HG02571 (cell line): ENCODE data around the gene EQTN.
"Not testable (repeated sequence)": the region's sequence is repeated elsewhere in the genome, so short reads cannot be mapped to it uniquely, and the experiment has no call there.

Source experiments
- ATAC-seq: cut with Tn5 transposase; IDR thresholded peaks from one replicate; pipeline ENCODE4 v1.9.1; 2021; ENCODE audit warnings: mild to moderate bottlenecking, moderate library complexity; ENCODE audit not compliant: unreplicated experiment

The EQTN gene

DNA sequence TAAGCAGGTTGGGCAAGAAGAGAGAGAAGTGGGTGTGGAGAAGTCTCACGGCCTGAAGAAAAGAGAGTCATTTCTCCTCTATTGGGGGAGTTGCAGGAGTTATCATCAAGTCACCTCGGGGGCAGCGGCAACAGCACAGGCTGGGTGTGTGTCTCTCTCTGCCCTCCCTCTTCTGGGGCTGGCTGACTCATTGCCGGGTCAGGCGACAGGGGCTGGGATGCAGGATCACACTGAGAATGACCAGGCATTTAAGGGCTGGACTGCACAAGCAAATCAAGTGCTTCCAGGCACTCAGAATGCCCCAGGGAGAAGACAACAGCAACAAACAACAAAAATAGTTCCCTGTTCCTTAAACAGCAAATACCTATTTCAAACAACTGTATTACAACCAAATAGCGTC lies 6.3 kb upstream of the EQTN start:
- no peak for ATAC-seq

DNA sequence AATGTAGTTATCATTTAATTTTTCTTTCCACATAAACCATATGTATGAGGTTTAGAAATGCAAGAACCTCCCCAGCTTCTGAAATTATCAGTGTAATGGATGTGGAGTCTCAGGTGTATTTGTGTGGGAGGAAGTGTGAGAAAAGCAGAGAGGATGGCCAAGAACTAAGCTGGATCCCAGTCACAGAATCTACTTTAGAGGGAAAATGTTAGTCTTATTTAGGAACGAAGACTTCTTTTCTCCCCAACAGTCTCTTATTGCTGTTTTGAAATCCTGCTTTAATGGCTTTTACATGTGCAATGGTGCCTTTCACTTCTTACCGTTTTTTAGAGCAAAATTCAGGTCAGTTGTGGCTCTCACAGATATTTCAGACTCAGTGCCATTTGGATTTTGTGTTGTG lies 3.0 kb downstream of the EQTN start:
- ATAC-seq = no peak

- no peak for ATAC-seq
Observed at GRCh38 chr9:27292659-27293405, 4.1 kb downstream of the EQTN start.

DNA sequence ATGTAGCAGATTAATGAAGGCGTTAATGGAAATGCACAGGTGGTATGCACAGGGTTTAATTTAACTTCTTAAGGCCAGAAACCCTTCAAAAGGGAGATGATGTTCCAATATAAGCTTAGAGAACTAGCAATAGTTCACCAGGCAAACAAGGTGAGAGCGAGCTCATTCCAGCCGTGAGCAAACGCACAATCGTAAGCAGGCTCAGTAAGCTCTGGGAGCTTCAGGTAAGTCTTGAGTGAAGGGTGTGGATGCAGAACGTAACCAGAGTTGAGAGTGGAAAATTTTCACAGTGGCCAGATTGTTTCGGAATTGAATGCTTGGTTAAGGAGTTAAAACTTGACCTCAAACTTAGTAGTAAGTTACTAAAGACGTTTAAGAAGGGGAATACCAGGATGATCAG lies 5.7 kb downstream of the EQTN start:
- no peak for ATAC-seq

GRCh38 chr9:27282269-27282668 lies 14.7 kb downstream of the EQTN start:
- no peak for ATAC-seq

- ATAC-seq = no peak
Observed at GRCh38 chr9:27280860-27281259, 16.1 kb downstream of the EQTN start.

DNA sequence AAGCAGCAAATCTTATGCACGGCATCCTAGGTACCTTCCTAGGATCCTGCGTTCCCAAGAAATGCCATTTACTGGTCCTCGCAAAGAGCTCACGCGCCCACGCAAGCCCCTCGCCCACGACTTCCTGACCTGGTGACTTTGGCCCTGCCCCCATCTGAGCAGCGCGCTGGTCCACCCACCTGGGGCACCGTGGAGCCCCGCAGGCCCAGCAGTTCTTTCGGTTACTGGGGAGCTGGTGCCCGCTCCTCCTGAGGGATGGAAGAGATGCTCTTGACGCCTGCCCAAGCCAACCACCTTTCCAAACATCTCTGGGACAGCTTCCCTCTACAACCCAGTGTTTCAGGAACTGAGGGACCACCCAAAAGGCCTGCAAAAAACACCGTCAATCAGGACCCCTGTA lies 16.7 kb downstream of the EQTN start:
- no peak for ATAC-seq

DNA sequence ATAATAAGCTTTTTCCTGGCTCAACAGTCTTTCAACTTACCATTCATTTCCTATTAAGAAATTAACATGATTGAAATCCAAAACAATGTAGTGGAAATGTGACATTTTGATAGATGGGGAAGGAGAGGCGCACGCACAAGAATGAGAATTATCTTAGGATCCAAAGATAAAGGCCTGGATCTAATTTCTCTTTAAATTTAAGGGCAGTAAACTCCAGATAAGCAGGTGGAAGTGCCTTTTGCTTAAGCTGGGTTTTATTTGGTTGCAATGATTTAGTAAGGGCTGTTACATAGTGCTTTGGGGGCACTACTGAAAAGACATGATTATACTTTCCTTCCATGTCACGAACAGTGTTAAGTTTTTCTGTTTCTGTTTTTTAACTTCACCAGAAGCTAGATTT lies 17.3 kb downstream of the EQTN start:
- ATAC-seq = no peak

- no peak for ATAC-seq
Observed at GRCh38 chr9:27278374-27278773, 18.6 kb downstream of the EQTN start.

DNA sequence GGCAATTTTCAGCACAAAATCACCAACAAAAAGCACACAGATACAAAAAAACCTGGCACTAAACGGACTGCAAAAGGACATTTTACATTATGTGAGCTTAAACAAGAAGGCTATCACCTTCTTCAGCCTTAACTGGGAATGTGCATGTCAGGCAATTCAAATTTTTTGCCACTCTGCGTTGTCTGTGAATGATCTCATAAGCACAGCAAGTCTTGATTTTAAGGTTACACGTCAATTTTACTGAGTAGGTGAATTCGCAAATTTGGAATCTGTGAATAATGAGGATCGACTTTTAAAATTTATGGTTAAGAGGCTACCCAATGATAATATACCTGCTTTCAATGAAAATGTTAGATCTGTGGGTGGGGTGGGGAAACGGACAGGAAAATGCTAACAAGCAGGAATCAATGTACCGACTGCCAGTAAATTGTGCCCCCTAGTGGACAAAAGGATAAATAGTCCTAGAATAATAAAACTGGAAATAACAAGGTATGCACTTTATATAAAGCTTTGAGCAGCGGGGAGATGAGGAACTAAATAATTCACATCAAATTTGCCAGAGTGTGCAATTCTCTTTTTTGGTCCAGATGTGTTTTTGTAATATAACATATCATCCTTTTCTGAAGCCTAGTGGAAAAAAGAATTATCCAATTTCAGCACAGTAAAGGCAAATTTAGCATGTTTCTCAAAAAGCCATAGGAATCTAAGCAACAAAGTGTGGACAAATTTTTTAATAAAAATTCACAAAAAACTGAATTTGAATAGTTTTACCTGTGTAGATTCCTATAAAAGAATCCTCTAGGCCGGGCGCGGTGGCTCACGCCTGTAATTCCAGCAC lies 20.5 kb downstream of the EQTN start:
- ATAC-seq = no peak

DNA sequence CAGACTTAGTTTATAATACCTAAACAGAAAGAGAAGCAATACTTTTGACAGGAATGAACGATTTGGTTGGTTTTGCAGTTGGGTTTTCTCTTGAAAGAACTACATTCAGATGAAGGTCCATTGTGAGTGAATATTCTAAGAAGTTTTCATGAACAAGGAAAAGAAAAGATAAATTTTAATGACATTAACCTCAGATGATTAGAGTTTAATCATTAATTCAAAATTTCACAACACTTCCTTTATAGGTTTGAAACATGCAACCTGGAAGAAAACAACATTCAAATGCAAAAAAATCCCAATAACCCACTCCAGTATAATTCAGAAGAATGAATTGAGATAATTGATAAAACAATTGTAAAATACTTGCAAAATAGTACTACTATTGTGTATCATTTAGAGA lies 23.8 kb downstream of the EQTN start:
- no peak for ATAC-seq

DNA sequence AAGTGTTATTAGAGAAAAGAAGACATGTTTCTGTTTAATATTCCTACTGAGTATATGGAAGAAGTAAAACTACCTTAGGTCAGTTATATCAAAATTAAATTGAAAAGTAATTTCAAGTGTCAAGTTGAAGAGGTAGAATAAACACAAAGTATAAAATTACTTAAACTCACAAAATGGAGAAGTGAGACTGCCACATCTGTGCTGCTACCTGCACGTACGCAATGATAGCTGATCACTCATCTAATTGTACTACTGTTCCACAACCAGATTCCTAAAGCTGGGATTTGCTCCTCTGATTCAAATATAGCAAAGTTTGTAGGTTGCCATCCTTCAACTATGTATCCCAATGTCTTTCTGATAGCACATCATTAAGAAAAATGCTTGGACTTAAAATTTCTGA lies 24.8 kb downstream of the EQTN start:
- no peak for ATAC-seq

DNA sequence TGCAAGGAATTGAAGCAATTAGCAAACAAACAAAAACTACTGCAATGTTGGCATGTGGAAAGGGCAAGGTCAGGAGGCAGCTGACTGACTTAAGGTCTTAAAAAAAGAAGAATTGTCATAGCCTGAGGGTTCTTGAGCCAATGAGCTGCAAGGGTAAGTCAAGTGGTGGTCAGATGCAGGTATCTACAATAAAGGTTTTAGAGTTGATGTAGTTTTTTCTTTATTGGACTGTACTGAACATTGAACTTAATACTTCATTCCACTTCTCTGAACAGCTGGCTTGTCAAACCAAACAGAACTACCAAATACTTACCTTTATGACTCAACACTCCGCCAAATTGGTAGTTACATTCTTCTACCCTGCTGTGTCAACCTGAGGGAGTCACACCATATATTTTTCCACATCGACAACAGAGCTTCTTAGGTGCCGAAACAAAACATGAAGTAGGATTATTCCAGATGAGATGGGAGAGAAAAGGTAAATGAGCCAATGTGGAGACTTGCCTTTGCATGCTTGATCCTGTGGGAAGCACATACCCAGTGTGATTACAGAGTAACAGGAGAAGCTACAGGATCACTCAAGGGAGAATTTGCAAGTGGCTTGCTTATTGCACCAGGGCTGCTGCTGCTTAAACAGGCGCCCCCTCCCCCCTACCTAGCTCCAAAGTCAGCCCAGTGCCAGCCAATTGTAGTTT lies 35.3 kb downstream of the EQTN start:
- no peak for ATAC-seq

DNA sequence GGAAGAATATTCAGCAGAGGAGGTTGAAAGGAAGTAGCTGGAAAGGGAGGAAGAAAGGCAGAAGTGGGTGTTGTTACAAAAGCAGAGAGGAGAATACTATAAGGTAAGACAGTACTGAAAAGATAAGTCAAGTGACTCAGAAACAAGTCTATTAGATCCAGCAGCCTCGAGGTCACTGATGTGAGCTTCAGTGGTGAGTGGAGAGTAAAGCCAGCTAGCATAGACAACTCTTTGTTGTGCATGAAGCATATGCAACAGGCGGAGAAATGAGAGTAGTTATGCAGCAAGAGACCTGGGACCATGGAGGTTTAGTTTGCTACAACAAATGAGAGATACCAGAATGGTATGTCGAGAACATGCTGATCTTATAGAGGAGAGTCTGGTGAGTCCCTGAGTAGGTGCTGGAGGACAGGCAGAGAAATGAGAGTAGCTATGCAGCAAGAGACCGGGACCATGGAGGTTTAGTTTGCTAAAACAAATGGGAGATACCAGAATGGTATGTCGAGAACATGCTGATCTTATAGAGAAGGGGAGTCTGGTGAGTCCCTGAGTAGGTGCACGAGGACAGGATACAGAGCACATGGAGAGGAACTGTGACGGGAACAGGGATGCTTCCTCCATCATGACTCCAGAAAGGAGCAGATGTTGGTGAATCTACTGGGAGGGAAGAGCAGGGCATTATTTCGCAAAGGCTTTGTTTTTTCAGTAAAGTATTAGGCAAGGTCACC lies 36.0 kb downstream of the EQTN start:
- no peak for ATAC-seq

DNA sequence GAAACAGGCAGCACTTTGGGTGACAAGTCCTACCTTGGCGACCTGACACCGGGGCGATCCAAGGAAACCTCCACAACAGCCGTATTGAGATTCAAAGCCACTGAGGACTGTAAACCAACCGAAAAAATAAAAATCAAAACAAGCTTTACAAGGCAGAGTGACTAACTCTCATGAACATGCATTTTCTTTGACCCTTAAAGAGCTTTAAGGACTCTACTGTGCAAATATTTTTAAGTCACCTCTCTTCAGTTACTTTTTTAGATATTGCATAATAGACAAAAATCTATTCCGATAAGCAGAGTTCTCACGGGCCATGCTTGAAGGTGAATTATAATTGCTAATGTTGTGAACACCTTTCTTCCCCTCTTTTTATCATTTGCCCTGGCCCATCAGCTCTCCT lies 38.3 kb downstream of the EQTN start:
- ATAC-seq = no peak

DNA sequence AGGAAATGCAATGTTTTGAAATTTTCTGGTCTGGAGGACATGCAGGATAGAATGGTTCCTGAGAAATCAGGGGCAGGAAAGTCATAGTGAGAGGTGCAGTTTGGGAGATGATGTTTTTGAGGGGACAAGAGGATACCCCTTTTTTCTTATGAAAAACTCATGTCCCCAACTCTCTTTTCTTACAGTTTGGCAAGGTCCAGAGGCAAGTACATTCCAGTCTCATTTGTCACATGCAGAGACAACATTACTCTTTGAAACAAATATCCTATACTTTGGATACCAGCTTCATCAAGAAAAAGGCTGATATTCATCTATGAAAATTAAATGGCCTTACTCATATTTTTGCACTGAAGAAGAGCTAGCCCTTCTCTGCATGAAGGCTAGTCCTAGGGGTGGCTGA lies 48.2 kb downstream of the EQTN start:
- ATAC-seq = no peak

- ATAC-seq = peak; percentile 63
Observed at GRCh38 chr9:27247756-27248155, 49.2 kb downstream of the EQTN start.

DNA sequence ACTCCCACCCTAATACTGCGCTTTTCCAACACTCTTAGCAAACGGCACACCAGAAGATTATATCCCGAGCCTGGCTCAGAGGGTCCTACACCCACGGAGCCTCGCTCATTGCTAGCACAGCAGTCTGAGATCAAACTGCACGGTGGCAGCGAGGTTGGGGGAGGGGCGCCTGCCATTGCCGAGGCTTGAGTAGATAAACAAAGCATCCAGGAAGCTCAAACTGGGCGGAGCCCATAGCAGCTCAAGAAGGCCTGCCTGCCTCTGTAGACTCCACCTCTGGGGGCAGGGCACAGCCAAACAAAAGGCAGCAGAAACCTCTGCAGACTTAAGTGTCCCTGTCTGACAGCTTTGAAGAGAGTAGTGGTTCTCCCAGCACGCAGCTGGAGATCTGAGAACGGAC lies 57.3 kb downstream of the EQTN start:
- not testable (repeated sequence) for ATAC-seq
